ENCODE data around the gene AGAP5. TPM values are rescaled to one million over a fixed set of nuclear protein-coding genes. Genes with fewer than 3 reads are reported as not detected.
"Not testable (repeated sequence)": the region's sequence is repeated elsewhere in the genome, so short reads cannot be mapped to it uniquely, and the experiment has no call there.

Gene AGAP5
- total RNA-seq, 1 experiment from 2014 or later, result 5.2 TPM

GRCh38 chr10:73662705-73663104, 35.2 kb downstream of the AGAP5 start:
- DNase-seq (ENCODE audit: extremely low read depth, low read depth), result not testable (repeated sequence)

GRCh38 chr10:73655990-73656298, 42.0 kb downstream of the AGAP5 start, which contains the start of gene SYNPO2L:
TSS of gene SYNPO2L (minus strand) at chr10:73656029. CDS start at chr10:73655922, 107 bp downstream.
- DNase-seq (ENCODE audit: extremely low read depth, low read depth), result no peak

- DNase-seq (ENCODE audit: extremely low read depth, low read depth), result no peak
These were observed 42.5 kb downstream of the AGAP5 start for GRCh38 chr10:73655257-73655989.

- no peak for DNase-seq (ENCODE audit: extremely low read depth, low read depth)
These were observed 44.2 kb downstream of the AGAP5 start for GRCh38 chr10:73653701-73654100.

- DNase-seq (ENCODE audit: extremely low read depth, low read depth), result no peak
These were observed 44.7 kb downstream of the AGAP5 start for GRCh38 chr10:73653195-73653594.

GRCh38 chr10:73650537-73651331, 47.2 kb downstream of the AGAP5 start:
- DNase-seq (ENCODE audit: extremely low read depth, low read depth), result no peak

- no peak for DNase-seq (ENCODE audit: extremely low read depth, low read depth)
These were observed 47.9 kb downstream of the AGAP5 start for GRCh38 chr10:73649876-73650536.

GRCh38 chr10:73648975-73649829, 48.7 kb downstream of the AGAP5 start:
- no peak for DNase-seq (ENCODE audit: extremely low read depth, low read depth)

- DNase-seq (ENCODE audit: extremely low read depth, low read depth), result no peak
These were observed 49.8 kb downstream of the AGAP5 start for GRCh38 chr10:73647875-73648651.

- DNase-seq (ENCODE audit: extremely low read depth, low read depth), result no peak
These were observed 50.6 kb downstream of the AGAP5 start for GRCh38 chr10:73647211-73647874.

GRCh38 chr10:73646598-73647041, 51.3 kb downstream of the AGAP5 start:
- no peak for DNase-seq (ENCODE audit: extremely low read depth, low read depth)

GRCh38 chr10:73645251-73645650, 52.7 kb downstream of the AGAP5 start:
- DNase-seq (ENCODE audit: extremely low read depth, low read depth), result no peak

- no peak for DNase-seq (ENCODE audit: extremely low read depth, low read depth)
These were observed 53.1 kb downstream of the AGAP5 start for GRCh38 chr10:73644767-73645166.

- DNase-seq (ENCODE audit: extremely low read depth, low read depth), result peak; percentile 71
These were observed 53.7 kb downstream of the AGAP5 start for GRCh38 chr10:73644015-73644743.

- no peak for DNase-seq (ENCODE audit: extremely low read depth, low read depth)
These were observed 54.5 kb downstream of the AGAP5 start for GRCh38 chr10:73643362-73643761.

GRCh38 chr10:73641328-73642060, 56.4 kb downstream of the AGAP5 start, which contains the start of gene MYOZ1:
TSS of gene MYOZ1 (minus strand) at chr10:73641474. CDS start at chr10:73640017, 1,457 bp downstream.
- DNase-seq (ENCODE audit: extremely low read depth, low read depth), result no peak

- DNase-seq (ENCODE audit: extremely low read depth, low read depth), result no peak
These were observed 58.6 kb downstream of the AGAP5 start for GRCh38 chr10:73639286-73639685.

- no peak for DNase-seq (ENCODE audit: extremely low read depth, low read depth)
These were observed 62.1 kb downstream of the AGAP5 start for GRCh38 chr10:73635781-73636180.

All from NCI-H460 (cell line).